Activated CD4-positive, alpha-beta T cell treated with anti-CD3 and anti-CD28 coated beads, Interleukin-2, Interleukin-4, amounts not matched to agents 100 ng/mL and 50 ng/mL, durations not matched to agents 16 hours and 8 hours (primary cell): ENCODE results near the gene OR10H1.
"Not testable (repeated sequence)": the region's sequence is repeated elsewhere in the genome, so short reads cannot be mapped to it uniquely, and the experiment has no call there.

Experiments used
- DNase-seq: peaks from one replicate; pipeline ENCODE4 v3.0.0-alpha.2; 2020; ENCODE audit warnings: low spot score

OR10H1 gene

GRCh38 chr19:15828611-15829305 is 13.3 kb upstream of the OR10H1 start:
- DNase-seq = not testable (repeated sequence)

DNA sequence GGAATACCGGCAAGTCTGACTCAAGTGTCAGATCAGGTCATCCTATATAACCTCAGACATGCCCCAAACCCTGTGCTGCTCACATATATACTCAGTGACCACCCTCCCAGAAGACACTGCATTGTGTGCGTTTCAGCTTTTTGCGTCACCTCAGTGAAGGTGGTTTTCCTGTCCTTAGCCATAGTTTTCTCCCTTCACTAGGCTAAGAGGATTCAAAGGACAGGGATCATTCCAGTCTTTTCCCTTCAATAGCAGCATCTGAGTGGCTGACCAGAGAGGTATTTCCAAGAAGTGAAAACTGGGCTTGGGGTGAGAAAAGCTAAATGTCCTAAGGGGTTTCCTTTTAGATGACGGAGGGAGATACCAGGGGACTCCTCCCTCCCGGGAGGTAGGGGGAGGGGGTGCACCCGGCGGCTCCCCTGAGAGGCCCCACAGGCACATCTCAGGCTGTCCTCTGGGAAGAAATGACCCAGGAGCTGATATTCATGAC is 12.7 kb upstream of the OR10H1 start:
- no peak for DNase-seq

DNA sequence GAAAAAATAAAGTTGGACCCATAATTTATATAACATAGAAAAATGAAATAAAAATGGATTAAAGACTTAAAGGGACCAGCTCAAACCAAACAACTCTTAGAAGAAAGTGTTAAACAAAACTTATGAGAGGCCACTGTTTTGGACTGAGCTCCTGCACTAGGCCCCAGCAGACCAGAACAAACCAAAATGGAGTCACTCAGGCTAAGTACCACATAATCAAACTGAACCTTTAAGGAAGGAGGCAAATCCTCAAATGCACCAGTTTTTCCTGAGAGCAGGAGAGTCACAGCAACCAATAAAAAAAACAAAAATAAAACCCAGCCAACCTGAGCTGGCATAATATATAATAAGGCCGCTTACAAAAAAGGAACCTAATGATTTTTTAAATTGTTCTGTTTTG is 10.3 kb upstream of the OR10H1 start:
- no peak for DNase-seq

DNA sequence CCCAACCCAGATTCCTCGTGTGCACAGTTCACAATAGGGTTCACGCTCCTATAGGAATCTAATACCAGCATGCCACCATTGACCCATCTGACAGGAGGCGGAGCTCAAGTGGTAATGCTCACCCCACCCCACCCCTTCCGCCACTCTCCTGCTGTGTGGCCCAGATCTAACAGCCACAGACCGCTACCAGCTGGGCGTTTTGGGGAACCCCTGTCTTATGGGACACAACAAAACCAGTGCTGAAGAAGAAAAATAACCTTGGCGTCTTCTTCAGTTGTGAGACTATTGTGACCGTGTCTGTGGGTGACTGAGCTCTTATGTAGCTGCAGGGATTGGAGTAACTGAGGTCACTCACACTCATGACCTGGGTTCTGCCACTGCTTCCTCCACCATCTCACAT is 5.2 kb upstream of the OR10H1 start:
- no peak for DNase-seq

DNA sequence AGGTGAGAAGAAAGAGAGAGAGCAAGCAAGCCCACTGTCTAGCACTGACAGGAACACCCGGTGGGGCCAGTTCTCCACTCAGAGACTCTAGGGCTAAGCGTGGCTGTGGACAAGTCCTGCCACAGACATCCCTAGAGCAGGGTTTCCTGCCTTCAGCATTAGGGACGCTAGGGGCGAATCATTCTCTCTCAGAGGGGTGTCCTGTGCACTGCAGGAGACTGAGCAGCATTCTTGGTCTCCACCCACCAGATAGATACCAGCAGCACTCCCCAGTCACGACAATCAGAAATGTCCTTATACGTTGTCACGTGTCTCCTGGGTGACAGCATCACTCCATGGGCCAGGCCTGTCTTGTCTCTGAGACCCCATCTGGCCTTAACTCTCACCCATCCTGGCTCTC is 1.5 kb downstream of the OR10H1 start:
- no peak for DNase-seq

DNA sequence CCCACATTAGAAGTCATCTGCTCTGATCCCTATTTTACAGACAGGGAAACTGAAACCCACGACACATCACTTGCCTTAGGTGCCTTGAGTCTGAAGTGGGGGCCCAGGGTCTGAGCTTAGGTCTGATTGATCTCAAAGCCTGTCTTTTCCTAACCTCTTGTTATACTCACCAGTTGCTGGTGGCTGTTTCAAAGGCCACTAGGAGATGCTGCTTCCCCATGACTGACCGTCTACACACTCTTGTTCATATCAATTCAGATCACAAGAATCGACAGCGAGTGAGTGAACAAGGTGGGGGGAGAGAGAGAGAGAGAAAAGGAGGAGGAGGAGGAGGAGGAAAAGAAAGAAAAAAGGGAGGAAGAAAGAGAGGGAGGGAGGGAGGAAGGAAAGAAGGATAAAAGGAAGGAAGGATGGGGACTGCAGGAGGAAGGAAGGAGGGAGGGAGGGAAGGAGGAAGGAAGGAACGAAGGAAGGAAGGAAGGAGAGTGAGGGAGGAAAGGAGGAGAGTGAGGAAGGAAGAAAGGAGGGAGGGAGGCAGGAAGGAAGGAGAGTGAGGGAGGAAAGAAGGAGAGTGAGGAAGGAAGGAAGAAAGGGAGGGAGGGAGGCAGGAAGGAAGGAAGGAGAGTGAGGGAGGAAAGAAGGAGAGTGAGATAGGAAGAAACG is 3.3 kb downstream of the OR10H1 start:
- no peak for DNase-seq

- no peak for DNase-seq
These were observed 4.0 kb downstream of the OR10H1 start for GRCh38 chr19:15811476-15811875.

- no peak for DNase-seq
These were observed 5.1 kb downstream of the OR10H1 start for GRCh38 chr19:15810335-15810734.

DNA sequence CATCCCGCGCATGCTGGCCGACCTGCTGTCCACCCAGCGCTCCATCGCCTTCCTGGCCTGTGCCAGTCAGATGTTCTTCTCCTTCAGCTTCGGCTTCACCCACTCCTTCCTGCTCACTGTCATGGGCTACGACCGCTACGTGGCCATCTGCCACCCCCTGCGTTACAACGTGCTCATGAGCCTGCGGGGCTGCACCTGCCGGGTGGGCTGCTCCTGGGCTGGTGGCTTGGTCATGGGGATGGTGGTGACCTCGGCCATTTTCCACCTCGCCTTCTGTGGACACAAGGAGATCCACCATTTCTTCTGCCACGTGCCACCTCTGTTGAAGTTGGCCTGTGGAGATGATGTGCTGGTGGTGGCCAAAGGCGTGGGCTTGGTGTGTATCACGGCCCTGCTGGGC is 21.2 kb downstream of the OR10H1 start:
- not testable (repeated sequence) for DNase-seq

GRCh38 chr19:15790096-15790495 is 25.4 kb downstream of the OR10H1 start:
- DNase-seq = no peak

GRCh38 chr19:15788594-15789270 is 26.7 kb downstream of the OR10H1 start:
- no peak for DNase-seq

- no peak for DNase-seq
These were observed 27.8 kb downstream of the OR10H1 start, which contains the start of gene OR10H5 for GRCh38 chr19:15787611-15788155. Gene OR10H5, plus strand, starts transcription at chr19:15787661. Its CDS starts 6,388 bp downstream, at chr19:15794049.

GRCh38 chr19:15782896-15783295 is 32.6 kb downstream of the OR10H1 start:
- not testable (repeated sequence) for DNase-seq

GRCh38 chr19:15782211-15782610 is 33.3 kb downstream of the OR10H1 start:
- no peak for DNase-seq

DNA sequence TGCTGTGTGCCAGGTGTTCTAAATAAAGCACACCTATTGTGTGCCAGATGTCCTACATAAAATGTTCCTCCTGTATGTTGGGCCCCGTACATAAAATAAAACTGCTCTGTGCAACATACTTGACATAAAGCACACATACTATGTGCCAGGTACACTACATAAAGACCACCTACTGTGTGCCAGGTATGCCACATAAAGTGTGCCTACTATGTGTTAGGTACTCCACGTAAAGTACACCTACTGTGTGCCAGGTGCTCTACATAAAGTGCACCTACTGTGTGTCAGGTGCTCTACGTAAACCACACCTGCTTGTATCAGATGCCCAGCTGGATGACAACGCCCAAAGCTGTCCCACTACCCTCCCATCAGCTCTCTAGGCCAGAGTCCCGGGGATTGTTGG is 33.8 kb downstream of the OR10H1 start:
- DNase-seq = no peak

DNA sequence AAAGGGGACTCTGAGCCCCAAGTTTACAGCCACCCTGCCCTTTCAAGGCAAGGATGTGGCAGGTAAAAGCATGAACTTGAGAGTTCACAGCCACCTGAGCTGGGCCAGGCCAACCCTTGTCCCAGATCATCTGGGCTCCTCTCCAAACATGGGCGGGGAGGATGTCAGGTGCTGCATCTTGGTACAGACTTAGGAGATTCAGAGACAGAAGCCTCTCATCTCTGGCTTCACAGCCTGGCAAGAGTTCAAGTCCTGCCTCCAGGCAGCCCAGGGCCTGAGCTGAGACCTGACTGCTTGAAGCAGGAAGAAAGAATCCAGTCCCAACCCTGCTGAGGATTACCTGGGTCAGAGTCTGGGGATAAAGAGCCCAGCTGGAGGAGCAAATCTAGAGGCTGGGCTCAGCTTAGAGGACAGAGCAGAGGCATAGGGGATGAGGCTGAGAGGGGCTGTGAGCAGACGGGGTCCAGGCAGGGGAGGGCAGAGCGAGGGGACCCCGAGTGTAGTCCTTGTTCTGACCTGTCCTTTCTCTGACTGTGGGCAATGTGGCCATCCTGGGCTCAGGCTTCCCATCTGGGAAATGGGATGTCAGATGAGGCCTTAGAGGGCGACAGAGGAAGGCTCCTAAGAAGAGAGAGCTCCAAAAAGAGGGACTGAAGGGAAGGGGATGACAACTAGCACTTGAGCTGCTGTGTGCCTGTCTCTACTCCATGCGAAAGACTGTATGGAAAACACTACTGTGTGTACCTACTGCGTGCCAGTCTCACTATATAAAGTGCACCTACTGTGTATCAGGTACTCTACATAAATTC is 34.6 kb downstream of the OR10H1 start:
- no peak for DNase-seq

DNA sequence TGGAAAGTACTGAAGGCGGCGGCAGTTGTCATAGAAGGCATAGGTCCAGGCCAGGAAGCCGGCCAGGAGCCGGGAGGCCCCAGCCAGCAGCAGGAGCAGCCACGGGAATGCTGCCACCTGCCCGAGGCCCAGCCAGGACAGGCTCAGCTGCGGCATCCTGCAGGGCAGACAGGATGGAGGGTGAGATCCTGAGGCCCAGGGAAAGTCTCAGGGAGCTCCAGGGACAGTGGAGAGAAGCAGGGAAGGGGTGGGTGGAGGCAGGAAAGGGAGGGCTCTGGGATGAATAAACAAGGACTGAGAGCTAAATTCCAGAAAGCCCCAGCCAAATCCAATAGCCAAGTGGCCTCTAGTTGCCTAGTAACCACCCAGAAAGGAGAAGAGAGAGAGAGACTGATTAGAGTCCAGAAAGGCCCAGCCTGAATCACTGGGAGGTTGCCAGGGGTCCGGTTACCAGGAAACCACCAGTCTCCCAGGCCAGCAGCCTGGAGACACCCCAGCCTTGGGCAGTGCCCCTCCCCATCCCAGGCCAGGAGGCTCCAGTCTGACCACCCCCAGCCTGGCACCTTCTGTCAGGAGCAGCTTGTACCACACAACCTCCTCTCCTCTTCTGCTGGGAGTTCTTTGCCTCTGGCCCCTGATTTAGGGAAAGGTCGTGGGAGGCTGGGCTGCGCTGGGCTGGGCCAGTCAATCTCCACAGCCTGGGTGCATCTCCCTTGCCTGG is 35.5 kb downstream of the OR10H1 start:
- no peak for DNase-seq

DNA sequence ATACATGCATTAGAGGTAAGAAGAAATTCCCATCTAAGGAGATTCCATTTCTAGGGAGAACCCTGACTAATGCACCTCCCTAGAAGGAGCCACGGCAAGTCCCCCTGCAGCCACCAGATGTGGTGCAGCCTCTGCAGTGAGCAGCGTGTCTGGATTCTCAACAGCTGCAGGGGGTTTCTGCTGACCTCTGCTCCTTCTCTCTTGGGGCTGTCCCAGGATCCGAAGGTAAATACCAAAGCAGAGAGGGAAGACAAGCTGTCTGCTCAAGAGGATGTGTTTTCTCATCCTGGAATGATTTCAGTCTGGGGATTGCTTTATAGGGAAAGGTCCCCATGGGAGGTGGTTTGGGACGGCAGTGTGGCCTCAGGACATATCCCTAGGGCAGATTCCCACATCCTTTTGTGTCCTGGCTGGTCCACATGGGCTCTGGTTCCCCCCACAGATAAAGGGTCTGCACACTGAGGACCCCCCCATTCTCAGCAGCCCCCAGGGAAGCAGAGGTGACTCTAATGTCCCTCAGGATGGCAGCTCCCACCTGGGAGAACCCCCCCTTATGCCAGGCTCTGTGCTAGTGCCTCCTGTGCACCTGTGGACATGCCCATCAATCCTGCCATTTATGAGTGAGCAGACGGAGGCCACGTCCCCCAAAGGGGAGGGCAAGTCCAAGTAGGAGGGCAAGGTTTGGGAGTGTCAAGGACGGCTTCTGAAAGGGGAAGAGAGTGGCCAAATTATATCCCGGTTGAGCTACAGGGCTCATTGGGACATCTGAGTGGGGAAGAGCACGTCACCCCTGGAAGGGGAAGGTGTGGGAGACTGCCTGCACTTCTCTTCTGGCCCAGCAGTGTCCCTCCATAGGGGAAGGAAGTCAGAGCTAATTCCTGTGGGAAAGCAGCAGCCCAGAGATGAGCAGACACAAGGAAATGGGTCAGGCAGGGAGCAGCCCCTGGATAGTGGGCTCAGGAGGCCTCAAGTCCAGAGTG is 38.2 kb downstream of the OR10H1 start:
- no peak for DNase-seq

- DNase-seq = no peak
These were observed 39.2 kb downstream of the OR10H1 start for GRCh38 chr19:15776264-15776663.

- DNase-seq = no peak
These were observed 40.2 kb downstream of the OR10H1 start for GRCh38 chr19:15775249-15775648.
